ENCODE data around the gene RPL9.

DNA sequence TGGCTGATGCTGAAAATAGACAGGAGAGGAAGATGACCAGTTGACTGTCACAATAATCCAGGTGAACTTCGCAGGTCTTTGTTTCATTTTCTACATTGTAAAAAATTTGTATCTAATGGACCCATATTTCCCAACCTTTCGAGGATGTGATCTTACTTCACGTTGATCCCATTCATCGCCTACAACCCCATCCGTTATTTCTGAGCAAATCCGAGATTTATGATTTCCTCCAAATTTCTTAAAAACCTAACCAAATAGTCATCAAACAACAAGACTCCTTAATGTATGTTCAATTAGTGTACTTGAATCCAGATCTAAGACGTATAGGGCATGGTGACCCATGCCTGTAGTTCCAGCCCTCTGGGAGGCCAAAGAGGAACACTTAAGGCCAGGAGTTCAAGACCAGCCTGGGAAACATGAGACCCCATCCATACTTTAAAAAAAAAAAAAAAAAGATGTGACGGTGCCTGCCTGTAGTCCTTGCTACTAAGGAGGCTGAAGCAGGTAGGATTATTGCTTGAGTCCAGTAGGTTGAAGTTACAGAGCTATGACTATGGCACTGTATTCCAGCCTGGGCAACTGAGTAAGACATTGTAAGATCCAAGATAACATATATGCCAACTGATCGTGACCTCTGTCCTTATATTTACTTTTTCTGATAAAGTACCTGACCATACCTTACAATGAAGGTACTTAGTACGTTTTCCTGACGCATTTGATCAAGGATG is 5.7 kb downstream of the RPL9 start:
- TF ChIP-seq POLR2A (IDR thresholded peaks at IDR 0.05) (no peak), POLR2AphosphoS5 (IDR thresholded peaks at IDR 0.05) (no peak)
- TF ChIP-seq, protein P1, sequence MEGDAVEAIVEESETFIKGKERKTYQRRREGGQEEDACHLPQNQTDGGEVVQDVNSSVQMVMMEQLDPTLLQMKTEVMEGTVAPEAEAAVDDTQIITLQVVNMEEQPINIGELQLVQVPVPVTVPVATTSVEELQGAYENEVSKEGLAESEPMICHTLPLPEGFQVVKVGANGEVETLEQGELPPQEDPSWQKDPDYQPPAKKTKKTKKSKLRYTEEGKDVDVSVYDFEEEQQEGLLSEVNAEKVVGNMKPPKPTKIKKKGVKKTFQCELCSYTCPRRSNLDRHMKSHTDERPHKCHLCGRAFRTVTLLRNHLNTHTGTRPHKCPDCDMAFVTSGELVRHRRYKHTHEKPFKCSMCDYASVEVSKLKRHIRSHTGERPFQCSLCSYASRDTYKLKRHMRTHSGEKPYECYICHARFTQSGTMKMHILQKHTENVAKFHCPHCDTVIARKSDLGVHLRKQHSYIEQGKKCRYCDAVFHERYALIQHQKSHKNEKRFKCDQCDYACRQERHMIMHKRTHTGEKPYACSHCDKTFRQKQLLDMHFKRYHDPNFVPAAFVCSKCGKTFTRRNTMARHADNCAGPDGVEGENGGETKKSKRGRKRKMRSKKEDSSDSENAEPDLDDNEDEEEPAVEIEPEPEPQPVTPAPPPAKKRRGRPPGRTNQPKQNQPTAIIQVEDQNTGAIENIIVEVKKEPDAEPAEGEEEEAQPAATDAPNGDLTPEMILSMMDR (IDR thresholded peaks at IDR 0.05) = no peak
